ENCODE results near the gene COPG1. TPM values are rescaled to one million over a fixed set of nuclear protein-coding genes. Genes with fewer than 3 reads are reported as not detected.

COPG1 gene
- total and polyA plus RNA-seq, 2 donors (not counting 3 experiments of a cell fraction or from before 2014, with no cell fraction given), result 112 to 202 TPM

GRCh38 chr3:129238945-129239705 is 10.3 kb upstream of the COPG1 start:
- no peak for FAIRE-seq
- BruUV-seq (replicated peaks), result no TSS peak
- no peaks in the 10 kb centered on the region for H3K79me2 ChIP-seq (ENCODE audit: control insufficient read depth, insufficient read depth, low read length)
- no peaks in the 10 kb centered on the region for H4K20me1 ChIP-seq (replicated peaks; ENCODE audit: control insufficient read depth, extremely low read depth, insufficient read depth, low read length)
- no peak for TF ChIP-seq FOS (IDR thresholded peaks at IDR 0.05; ENCODE audit: borderline replicate concordance, insufficient read depth, low read length)
- TF ChIP-seq POLR2AphosphoS5 (IDR thresholded peaks at IDR 0.05; ENCODE audit: insufficient read depth, low read depth, low read length), result no peak
- no peak for TF ChIP-seq GATA2 (IDR thresholded peaks at IDR 0.05; ENCODE audit: insufficient read depth, insufficient read length, low read depth, low read length)
- TF ChIP-seq CTCF (IDR thresholded peaks at IDR 0.05; ENCODE audit: extremely low read depth in 1 of 2, insufficient read depth in 1 of 2, low read depth in 1 of 2, low read length in 2 of 2), result no peak
- no peak for TF ChIP-seq JUN (IDR thresholded peaks at IDR 0.05; ENCODE audit: borderline replicate concordance, insufficient read depth, insufficient read length, low read depth)
- TF ChIP-seq EZH2 (IDR thresholded peaks at IDR 0.05; ENCODE audit: borderline replicate concordance, low read depth, low read length, severe bottlenecking), result no peak
- no peak for TF ChIP-seq MYC (IDR thresholded peaks at IDR 0.05; ENCODE audit: low read depth, low read length)
- no peak for TF ChIP-seq POLR2A (IDR thresholded peaks at IDR 0.05; ENCODE audit: low read depth, low read length)
- no peak for TF ChIP-seq MAX (IDR thresholded peaks at IDR 0.05; ENCODE audit: insufficient read depth, insufficient read length)
- dilution Hi-C loops (cut with MboI; ENCODE audit: extremely low pct_ligation_motif_present, low sequenced_read_pairs) (no loop called here), intact Hi-C loops (cut with micrococcal nuclease) (no loop called here)
- H3K9me3 ChIP-seq (replicated peaks; ENCODE audit: control insufficient read depth, insufficient read depth, low read length), result no peaks in the 10 kb centered on the region
- H3K4me3 ChIP-seq (replicated peaks in 1 of 3; ENCODE audit: insufficient read depth in 1 of 3, low read depth in 1 of 3, low read length in 3 of 3), result no peak overlapping the region
- no peak for DNase-seq (ENCODE audit: low read depth, low spot score)
- no peak overlapping the region for H2AFZ ChIP-seq (ENCODE audit: low read depth, low read length)
- H3K27ac ChIP-seq (ENCODE audit: insufficient read depth, low read depth, low read length), result no peak overlapping the region
- no peak overlapping the region for H3K9ac ChIP-seq (replicated peaks; ENCODE audit: extremely low read depth, insufficient read depth, low read length)
- no peak overlapping the region for H3K4me2 ChIP-seq (ENCODE audit: insufficient read depth, low read length)
- H3K27me3 ChIP-seq (ENCODE audit: control insufficient read depth in 2 of 2, insufficient read depth in 2 of 2, low read length in 2 of 2), result no peaks in the 10 kb centered on the region
- no peaks in the 10 kb centered on the region for H3K36me3 ChIP-seq (ENCODE audit: control insufficient read depth in 2 of 2, extremely low read depth in 1 of 2, insufficient read depth in 2 of 2, low read length in 2 of 2)
- ChIA-PET CTCF (interaction anchor here (1.2 to 1.7 kb wide), 4 partner anchors 14 to 269 kb away, joined by 3 to 8 read pairs (median 4); no protein-coding TSS in a partner anchor), POLR2A (interaction anchor here (0.6 to 0.7 kb wide), 2 partner anchors 85 to 435 kb away, joined by 3 to 6 read pairs; no protein-coding TSS in a partner anchor)
- H3K4me1 ChIP-seq (ENCODE audit: control insufficient read depth, extremely low read depth, insufficient read depth, low read length), result no peaks in the 10 kb centered on the region
- H3K9me1 ChIP-seq (replicated peaks; ENCODE audit: control insufficient read depth, extremely low read depth, insufficient read depth, low read length), result no peaks in the 10 kb centered on the region
